Activated T-cell treated with anti-CD3 and anti-CD28 coated beads, Interleukin-2, amount 50 U/mL, for 1 hour (primary cell): ENCODE results near the gene UGT1A6.

Experiments
- DNase-seq: peaks from one replicate; pipeline ENCODE4 v3.0.0-alpha.2; 2020

UGT1A6 gene

DNA sequence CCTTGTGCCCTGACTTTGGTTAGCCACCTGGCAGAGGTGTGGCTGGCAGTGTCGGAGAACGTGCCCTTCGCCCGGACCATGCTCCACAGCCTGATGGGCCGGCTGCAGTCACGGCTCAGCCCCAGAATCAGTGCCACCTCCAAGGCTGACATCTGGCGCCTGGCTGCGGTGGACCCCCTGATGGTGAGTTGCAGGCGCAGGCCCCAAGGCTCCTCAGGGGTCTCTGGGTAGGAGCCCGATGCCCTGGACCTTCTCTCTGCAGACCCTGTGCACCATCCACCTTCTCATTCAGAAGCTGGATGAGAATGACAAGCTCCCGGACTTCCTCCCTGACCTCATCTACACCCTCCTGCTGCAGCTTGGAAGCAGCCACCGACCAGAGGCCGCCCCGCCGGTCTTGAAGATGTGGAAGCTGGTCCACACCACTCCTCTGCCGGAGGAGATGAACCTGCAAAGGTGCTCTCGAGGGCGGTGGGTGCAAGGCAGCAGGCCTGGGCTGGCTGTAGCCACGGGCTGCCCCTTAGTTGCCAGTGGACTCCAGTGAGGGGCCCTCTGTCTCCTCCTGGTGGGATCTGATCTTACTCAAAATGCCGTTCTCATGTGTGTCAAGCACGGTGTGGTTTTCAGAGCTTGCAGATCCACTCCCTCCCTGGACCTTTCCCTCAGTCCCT lies 129.5 kb downstream of the UGT1A6 start:
- DNase-seq: no peak
